SK-N-SH treated with all-trans-retinoic acid at 6 μM for 48 hours (cell line): Measurements from ENCODE around the gene HS1BP3.

Experiments
- ATAC-seq: fragments of 200-7000 bp; cut with Tn5 transposase; 3 replicates; pipeline ENCODE4 v1.9.1; 2020; ENCODE audit warnings: mild to moderate bottlenecking, moderate library complexity
- CSDC2 ChIP-seq: fragments of 250-450 bp; sonication (Bioruptor Pico); IDR thresholded peaks from 2 replicates; pipeline ENCODE4 v1.5.0; 2020; ENCODE audit warnings: mild to moderate bottlenecking, moderate library complexity
- ESRRG ChIP-seq: fragments of 250-450 bp; sonication (Bioruptor Pico); IDR thresholded peaks from 2 replicates; pipeline ENCODE4 v1.6.1; 2021; ENCODE audit warnings: mild to moderate bottlenecking
- OSR1 ChIP-seq: fragments of 250-450 bp; sonication (Bioruptor Pico); IDR thresholded peaks from 2 replicates; pipeline ENCODE4 v1.8.0; 2022; ENCODE audit warnings: moderate library complexity, mild to moderate bottlenecking, inconsistent platforms
- PPARA ChIP-seq: fragments of 250-450 bp; sonication (Bioruptor Pico); IDR thresholded peaks from 2 replicates; pipeline ENCODE4 v1.5.0; 2020; ENCODE audit warnings: mild to moderate bottlenecking, borderline replicate concordance
- SNAI2 ChIP-seq: fragments of 250-450 bp; sonication (Bioruptor Pico); IDR thresholded peaks from 2 replicates; pipeline ENCODE4 v1.5.0; 2020; ENCODE audit warnings: mild to moderate bottlenecking, moderate library complexity
- TOX ChIP-seq: fragments of 250-450 bp; sonication (Bioruptor Pico); IDR thresholded peaks from 2 replicates; pipeline ENCODE4 v1.8.0; 2021; ENCODE audit warnings: mild to moderate bottlenecking, moderate library complexity, borderline replicate concordance
- ZFP3 ChIP-seq: fragments of 250-450 bp; sonication (Bioruptor Pico); IDR thresholded peaks from 2 replicates; pipeline ENCODE4 v1.5.0; 2020; ENCODE audit warnings: mild to moderate bottlenecking, moderate library complexity
- ZNF565 ChIP-seq: fragments of 450-650 bp; formaldehyde crosslinking; conservative IDR thresholded peaks from 2 replicates; pipeline ENCODE4 v1.5.0; 2020; ENCODE audit warnings: low read depth, mild to moderate bottlenecking, moderate library complexity
- ZNF70 ChIP-seq: fragments of 450-650 bp; formaldehyde crosslinking; IDR thresholded peaks from 2 replicates; pipeline ENCODE4 v1.5.0; 2020; ENCODE audit warnings: mild to moderate bottlenecking, moderate library complexity
- TF ChIP-seq, protein P1 (sequence below): fragments of 250-450 bp; sonication (Bioruptor Pico); IDR thresholded peaks from 2 replicates; pipeline ENCODE4 v1.8.0; 2020; ENCODE audit warnings: mild to moderate bottlenecking, moderate library complexity, borderline replicate concordance
- TF ChIP-seq, protein P2 (sequence below): fragments of 250-450 bp; sonication (Bioruptor Pico); IDR thresholded peaks from 2 replicates; pipeline ENCODE4 v1.8.0; 2021; ENCODE audit warnings: low read depth, mild to moderate bottlenecking, moderate library complexity, borderline replicate concordance
- TF ChIP-seq, protein P3 (sequence below): fragments of 250-450 bp; sonication (Bioruptor Pico); IDR thresholded peaks from 2 replicates; pipeline ENCODE4 v1.5.1; 2021; ENCODE audit warnings: mild to moderate bottlenecking, moderate library complexity

HS1BP3 gene

DNA sequence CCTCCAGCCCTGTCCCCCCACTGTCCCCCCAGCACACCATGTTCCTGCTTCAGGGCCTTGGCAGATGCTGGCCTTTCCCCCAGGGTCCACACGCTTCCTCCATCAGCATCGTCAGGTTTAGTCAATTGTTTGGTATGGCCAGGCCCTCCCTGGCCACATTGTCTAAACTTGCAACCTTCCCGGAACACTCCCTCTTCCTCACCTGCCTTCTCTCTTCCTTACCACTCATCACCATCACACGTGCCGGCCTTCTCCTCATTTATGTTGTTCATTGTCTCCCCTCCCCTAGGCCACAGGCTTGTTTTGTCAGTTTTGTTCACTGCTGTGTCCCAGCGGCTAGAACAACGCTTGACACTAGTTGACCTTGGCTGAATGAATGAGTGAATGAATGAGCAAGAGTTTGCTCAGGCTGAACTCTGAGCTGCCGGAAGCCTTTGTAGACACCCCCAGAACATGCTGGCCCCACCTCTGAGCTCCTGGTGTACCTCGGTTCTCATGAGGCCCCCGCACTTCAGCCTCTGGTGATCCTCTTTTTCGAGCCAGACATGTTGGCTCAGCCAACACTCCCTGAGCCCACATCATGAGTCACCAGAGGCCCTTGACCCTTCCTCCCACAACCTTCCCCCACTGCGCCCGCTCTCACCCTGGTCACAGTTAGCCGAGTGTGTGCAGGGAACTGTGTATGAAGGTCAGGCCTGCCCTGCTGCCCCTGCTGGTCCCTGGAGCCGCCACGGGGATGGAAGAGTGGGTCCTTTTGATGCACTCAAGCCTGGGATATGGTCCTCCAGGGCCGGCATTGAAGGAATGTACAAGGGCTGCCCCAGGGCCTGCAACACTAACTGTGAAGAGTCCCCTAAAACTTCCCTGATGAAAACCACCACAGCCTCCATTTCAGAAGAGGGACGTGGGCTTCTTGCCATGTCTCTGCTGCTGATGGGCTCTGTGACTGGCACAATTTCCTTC lies 57.5 kb downstream of the HS1BP3 start (continued):
- TF ChIP-seq, protein P1, sequence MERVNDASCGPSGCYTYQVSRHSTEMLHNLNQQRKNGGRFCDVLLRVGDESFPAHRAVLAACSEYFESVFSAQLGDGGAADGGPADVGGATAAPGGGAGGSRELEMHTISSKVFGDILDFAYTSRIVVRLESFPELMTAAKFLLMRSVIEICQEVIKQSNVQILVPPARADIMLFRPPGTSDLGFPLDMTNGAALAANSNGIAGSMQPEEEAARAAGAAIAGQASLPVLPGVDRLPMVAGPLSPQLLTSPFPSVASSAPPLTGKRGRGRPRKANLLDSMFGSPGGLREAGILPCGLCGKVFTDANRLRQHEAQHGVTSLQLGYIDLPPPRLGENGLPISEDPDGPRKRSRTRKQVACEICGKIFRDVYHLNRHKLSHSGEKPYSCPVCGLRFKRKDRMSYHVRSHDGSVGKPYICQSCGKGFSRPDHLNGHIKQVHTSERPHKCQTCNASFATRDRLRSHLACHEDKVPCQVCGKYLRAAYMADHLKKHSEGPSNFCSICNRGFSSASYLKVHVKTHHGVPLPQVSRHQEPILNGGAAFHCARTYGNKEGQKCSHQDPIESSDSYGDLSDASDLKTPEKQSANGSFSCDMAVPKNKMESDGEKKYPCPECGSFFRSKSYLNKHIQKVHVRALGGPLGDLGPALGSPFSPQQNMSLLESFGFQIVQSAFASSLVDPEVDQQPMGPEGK (CRISPR knock-in tag): no peak
- no peak for TF ChIP-seq TOX (CRISPR knock-in tag)
- no peak for TF ChIP-seq OSR1 (CRISPR knock-in tag)
- TF ChIP-seq ESRRG (CRISPR knock-in tag): no peak
- no peak for TF ChIP-seq SNAI2
- no peak for TF ChIP-seq CSDC2
- no peak for TF ChIP-seq ZFP3 (CRISPR knock-in tag)
- TF ChIP-seq, all 23 proteins: peak for 0

DNA sequence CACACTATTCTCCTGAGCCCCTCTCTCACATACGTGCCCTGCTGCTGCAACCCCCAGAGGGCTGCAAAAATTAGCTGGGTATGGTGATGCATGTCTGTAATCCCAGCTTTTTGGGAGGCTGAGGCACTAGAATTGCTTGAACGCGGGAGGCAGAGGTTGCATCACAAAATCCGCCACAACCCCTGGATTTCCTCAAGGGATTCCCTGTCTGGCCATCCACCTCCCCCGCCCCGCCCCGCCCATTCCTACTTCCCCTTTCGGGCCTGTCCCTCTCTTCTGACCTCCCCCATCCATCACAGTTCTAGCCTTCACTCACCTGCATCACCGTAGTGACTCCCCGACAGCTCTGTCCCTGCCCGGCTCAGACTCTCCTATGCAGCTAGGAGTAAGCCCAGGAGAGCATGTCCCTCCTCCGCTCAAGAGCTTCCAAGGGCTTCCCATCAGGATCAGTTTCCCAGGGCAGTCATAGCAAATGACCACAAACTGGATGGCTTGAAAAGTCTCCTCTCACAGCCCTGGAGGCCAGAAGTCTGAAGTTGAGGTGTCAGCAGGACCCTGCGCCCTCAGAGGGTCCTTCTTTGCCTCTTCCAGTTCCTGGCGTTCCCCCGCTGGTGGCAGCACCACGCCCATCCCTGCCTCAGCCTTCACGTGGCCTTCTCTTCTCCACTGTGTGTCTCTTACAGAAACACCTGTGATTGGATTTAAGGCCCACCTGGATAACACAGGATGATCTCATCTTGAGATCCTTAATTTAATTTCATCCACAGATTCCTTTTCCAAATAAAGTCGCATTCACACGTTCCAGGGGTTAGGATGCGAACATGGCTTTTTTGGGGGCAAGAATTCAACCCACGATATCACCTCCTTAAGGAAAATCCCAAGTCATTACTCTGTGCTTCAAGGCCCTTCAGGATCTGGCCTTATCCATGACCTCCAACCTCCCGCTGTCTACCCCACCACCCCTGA lies 58.5 kb downstream of the HS1BP3 start:
- no peak for TF ChIP-seq ZNF70 (CRISPR knock-in tag)
- TF ChIP-seq, protein P2, sequence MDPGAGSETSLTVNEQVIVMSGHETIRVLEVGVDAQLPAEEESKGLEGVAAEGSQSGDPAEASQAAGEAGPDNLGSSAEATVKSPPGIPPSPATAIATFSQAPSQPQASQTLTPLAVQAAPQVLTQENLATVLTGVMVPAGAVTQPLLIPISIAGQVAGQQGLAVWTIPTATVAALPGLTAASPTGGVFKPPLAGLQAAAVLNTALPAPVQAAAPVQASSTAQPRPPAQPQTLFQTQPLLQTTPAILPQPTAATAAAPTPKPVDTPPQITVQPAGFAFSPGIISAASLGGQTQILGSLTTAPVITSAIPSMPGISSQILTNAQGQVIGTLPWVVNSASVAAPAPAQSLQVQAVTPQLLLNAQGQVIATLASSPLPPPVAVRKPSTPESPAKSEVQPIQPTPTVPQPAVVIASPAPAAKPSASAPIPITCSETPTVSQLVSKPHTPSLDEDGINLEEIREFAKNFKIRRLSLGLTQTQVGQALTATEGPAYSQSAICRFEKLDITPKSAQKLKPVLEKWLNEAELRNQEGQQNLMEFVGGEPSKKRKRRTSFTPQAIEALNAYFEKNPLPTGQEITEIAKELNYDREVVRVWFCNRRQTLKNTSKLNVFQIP (CRISPR knock-in tag): no peak
- no peak for TF ChIP-seq PPARA (CRISPR knock-in tag)
- TF ChIP-seq, protein P1 (CRISPR knock-in tag): no peak
- TF ChIP-seq ZFP3 (CRISPR knock-in tag): no peak
- ATAC-seq: no peak

DNA sequence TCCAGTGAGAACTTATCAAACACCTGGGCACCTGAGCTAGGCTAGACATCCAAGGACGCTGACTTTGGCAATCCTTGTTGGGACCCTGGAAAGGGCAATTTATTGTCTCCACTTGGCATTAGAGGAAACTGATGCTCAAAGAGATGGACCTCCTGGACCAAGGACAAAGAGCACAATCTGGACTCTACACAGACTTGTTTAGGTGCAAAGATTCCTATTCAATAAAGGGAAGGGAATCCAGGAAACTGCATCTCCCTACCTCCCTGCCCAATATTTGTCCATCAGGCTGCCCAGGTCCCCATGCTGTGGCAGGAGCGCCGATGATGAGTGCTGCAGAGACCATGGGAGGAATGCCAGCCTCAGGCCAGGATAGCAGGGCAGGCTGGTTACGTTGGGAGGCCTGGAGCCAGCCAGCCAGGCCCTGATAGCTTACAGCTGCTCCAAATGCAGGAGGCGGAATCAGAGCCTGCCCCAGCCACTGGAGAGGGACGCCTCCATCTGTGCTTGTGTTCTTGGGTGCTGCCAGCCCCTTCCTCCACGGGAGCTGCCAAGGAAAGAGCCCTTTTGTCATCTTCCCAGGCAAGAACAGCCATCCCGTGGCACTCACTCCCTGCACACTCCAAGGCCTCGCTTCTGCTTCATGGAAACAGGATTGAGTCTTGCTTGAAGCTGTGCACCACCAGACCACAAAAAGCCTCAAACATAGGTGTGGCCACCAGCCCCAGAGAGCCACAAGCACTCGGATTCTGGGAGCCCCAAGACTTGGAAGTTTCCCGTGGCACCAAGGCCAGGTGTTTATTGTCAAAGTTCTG lies 60.0 kb downstream of the HS1BP3 start:
- ATAC-seq: no peak; the same call in 2 of the 3 replicates
- no peak for TF ChIP-seq TOX (CRISPR knock-in tag)
- no peak for TF ChIP-seq ZNF565 (CRISPR knock-in tag)

DNA sequence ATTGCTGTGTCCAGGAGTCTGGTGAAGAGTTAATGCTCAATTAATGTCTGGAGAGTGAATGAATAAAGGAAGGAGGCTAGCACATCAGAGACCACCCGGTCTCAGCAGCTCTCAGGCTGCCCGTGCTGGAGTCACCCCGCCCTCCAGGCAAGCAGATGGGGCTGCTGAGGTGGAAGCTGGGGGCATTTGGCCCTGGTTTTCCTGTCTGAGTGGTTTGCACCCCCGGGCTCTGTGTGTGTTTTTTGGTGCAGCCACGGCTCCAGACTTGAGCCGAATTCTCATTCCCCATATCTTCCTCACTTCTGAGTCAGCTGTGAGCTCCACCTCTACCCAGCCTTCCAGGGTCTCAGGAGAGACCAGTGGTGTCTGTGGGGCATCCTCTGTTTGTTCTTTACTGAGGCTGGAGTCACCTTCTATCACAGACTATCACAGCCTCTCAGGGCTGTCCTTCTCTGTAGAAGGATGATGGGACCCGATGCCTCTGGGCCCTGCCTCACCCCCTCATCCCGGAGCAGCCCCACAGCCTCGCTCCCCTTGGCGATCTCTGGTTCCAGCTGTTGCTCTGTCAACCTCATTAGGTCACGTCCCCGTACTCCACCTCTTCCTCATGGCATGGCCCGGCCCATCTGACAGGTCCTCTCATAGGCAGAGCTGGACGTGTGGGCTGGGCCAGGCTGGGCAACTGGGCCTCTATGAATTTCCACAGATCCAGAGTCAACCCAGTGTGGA lies 60.8 kb downstream of the HS1BP3 start:
- TF ChIP-seq, protein P3, sequence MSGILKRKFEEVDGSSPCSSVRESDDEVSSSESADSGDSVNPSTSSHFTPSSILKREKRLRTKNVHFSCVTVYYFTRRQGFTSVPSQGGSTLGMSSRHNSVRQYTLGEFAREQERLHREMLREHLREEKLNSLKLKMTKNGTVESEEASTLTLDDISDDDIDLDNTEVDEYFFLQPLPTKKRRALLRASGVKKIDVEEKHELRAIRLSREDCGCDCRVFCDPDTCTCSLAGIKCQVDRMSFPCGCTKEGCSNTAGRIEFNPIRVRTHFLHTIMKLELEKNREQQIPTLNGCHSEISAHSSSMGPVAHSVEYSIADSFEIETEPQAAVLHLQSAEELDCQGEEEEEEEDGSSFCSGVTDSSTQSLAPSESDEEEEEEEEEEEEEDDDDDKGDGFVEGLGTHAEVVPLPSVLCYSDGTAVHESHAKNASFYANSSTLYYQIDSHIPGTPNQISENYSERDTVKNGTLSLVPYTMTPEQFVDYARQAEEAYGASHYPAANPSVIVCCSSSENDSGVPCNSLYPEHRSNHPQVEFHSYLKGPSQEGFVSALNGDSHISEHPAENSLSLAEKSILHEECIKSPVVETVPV (CRISPR knock-in tag): no peak
- ATAC-seq: no peak
